H9 (cell line): Measurements from ENCODE around the gene SPAG5. TPM values are rescaled to one million over a fixed set of nuclear protein-coding genes. Genes with fewer than 3 reads are reported as not detected.

Source experiments
- DNase-seq: peaks from one replicate; pipeline ENCODE4 v3.0.0-alpha.2; 2017
- H2AFZ ChIP-seq: one replicate; pipeline ENCODE4 v1.6.1; 2013; ENCODE audit warnings: mild to moderate bottlenecking, low read length, control low read depth, moderate library complexity
- H2AK5ac ChIP-seq: 2 replicates; pipeline ENCODE4 v1.6.1; 2013; ENCODE audit warnings: low read length, control low read depth, mixed read lengths; ENCODE audit not compliant: insufficient read length
- H2BK120ac ChIP-seq: one replicate; pipeline ENCODE4 v1.6.1; 2013; ENCODE audit warnings: low read depth, mild to moderate bottlenecking, low read length, control low read depth, inconsistent platforms; ENCODE audit not compliant: poor library complexity, severe bottlenecking
- H2BK12ac ChIP-seq: 2 replicates; pipeline ENCODE4 v1.6.1; 2013; ENCODE audit warnings: low read length, control low read depth, mixed read lengths, low read depth; ENCODE audit not compliant: insufficient read length
- H2BK15ac ChIP-seq: 2 replicates; pipeline ENCODE4 v1.6.1; 2013; ENCODE audit warnings: low read depth, low read length, control low read depth
- H2BK20ac ChIP-seq: one replicate; pipeline ENCODE4 v1.6.1; 2013; ENCODE audit warnings: low read depth, mild to moderate bottlenecking, low read length, control low read depth, inconsistent platforms; ENCODE audit not compliant: poor library complexity, severe bottlenecking
- H2BK5ac ChIP-seq: 2 replicates; pipeline ENCODE4 v1.6.1; 2013; ENCODE audit warnings: low read length, control low read depth, mixed read lengths; ENCODE audit not compliant: insufficient read length
- H3K14ac ChIP-seq: 2 replicates; pipeline ENCODE4 v1.6.1; 2013; ENCODE audit warnings: low read length, control low read depth; ENCODE audit not compliant: insufficient read depth
- H3K18ac ChIP-seq: 2 replicates; pipeline ENCODE4 v1.6.1; 2013; ENCODE audit warnings: low read depth, mild to moderate bottlenecking, mixed read lengths, low read length, control low read depth; ENCODE audit not compliant: insufficient read length
- H3K23ac ChIP-seq: 2 replicates; pipeline ENCODE4 v1.6.1; 2013; ENCODE audit warnings: low read length, control low read depth, mixed read lengths, low read depth; ENCODE audit not compliant: insufficient read length
- H3K23me2 ChIP-seq: 2 replicates; pipeline ENCODE4 v1.6.1; 2013; ENCODE audit warnings: low read depth, mild to moderate bottlenecking, mixed read lengths, low read length, control low read depth; ENCODE audit not compliant: insufficient read length, poor library complexity, severe bottlenecking
- H3K27ac ChIP-seq: 2 replicates; pipeline ENCODE4 v1.5.1; 2013; ENCODE audit warnings: low read length, control low read depth, mixed read lengths, low read depth; ENCODE audit not compliant: insufficient read length
- H3K27me3 ChIP-seq: 2 replicates; pipeline ENCODE4 v1.6.1; 2013; ENCODE audit warnings: low read length, control low read depth, inconsistent platforms; ENCODE audit not compliant: insufficient read depth
- H3K4ac ChIP-seq: 2 replicates; pipeline ENCODE4 v1.6.1; 2013; ENCODE audit warnings: low read depth, mild to moderate bottlenecking, control low read depth, inconsistent platforms, low read length, moderate library complexity
- H3K4me1 ChIP-seq: 2 replicates; pipeline ENCODE4 v1.6.1; 2013; ENCODE audit warnings: low read length, control low read depth, inconsistent platforms; ENCODE audit not compliant: insufficient read depth
- H3K4me2 ChIP-seq: 2 replicates; pipeline ENCODE4 v1.6.1; 2013; ENCODE audit warnings: low read length, control low read depth, mixed read lengths; ENCODE audit not compliant: insufficient read length, insufficient read depth
- H3K56ac ChIP-seq: 2 replicates; pipeline ENCODE4 v1.6.1; 2013; ENCODE audit warnings: low read depth, mild to moderate bottlenecking, mixed read lengths, low read length, control low read depth; ENCODE audit not compliant: insufficient read length
- H3K79me1 ChIP-seq: 2 replicates; pipeline ENCODE4 v1.6.1; 2013; ENCODE audit warnings: low read depth, mild to moderate bottlenecking, moderate library complexity, low read length, control low read depth, inconsistent platforms; ENCODE audit not compliant: insufficient read depth, poor library complexity, severe bottlenecking
- H3K79me2 ChIP-seq: 2 replicates; pipeline ENCODE4 v1.6.1; 2013; ENCODE audit warnings: low read length, control low read depth, inconsistent platforms; ENCODE audit not compliant: insufficient read depth
- H3K9ac ChIP-seq: 2 replicates; pipeline ENCODE4 v1.6.1; 2013; ENCODE audit warnings: low read length, control low read depth, mixed read lengths; ENCODE audit not compliant: insufficient read length; ENCODE audit errors: extremely low read depth
- H3K9me3 ChIP-seq: one replicate; pipeline ENCODE4 v1.6.1; 2013; ENCODE audit warnings: low read depth, low read length, inconsistent platforms; ENCODE audit not compliant: control insufficient read depth
- H3T11ph ChIP-seq: one replicate; pipeline ENCODE4 v1.6.1; 2013; ENCODE audit warnings: mild to moderate bottlenecking, low read length, control low read depth, inconsistent platforms
- H4K20me1 ChIP-seq: one replicate; pipeline ENCODE4 v1.6.1; 2013; ENCODE audit not compliant: control insufficient read depth, insufficient read length, insufficient read depth
- H4K5ac ChIP-seq: 2 replicates; pipeline ENCODE4 v1.6.1; 2013; ENCODE audit warnings: low read depth, mild to moderate bottlenecking, mixed read lengths, low read length, control low read depth; ENCODE audit not compliant: insufficient read length
- H4K8ac ChIP-seq: replicated peaks from 2 replicates; pipeline ENCODE4 v1.6.1; 2013; ENCODE audit warnings: low read length, control low read depth, mixed read lengths, low read depth; ENCODE audit not compliant: insufficient read length
- H4K91ac ChIP-seq: 2 replicates; pipeline ENCODE4 v1.6.1; 2013; ENCODE audit warnings: low read depth, mild to moderate bottlenecking, moderate library complexity, mixed read lengths, low read length, control low read depth; ENCODE audit not compliant: insufficient read length
- H3K27ac Mint-ChIP-seq, 3 experiments: 2 replicates in 2 of 3; 3 replicates in 1 of 3; pipeline ENCODE4 v1.8.0; 2020 to 2021; ENCODE audit warnings: mixed read lengths in 3 of 3, mild to moderate bottlenecking in 1 of 3, moderate library complexity in 1 of 3
- H3K27me3 Mint-ChIP-seq: 2 replicates; pipeline ENCODE4 v1.8.0; 2021; ENCODE audit warnings: low read depth, mild to moderate bottlenecking, moderate library complexity, mixed read lengths
- H3K36me3 Mint-ChIP-seq, 3 experiments: 2 replicates in 2 of 3; 3 replicates in 1 of 3; pipeline ENCODE4 v1.8.0; 2020 to 2021; ENCODE audit warnings: low read depth in 3 of 3, mixed read lengths in 3 of 3; ENCODE audit not compliant: insufficient read depth in 1 of 3
- H3K4me1 Mint-ChIP-seq, 2 experiments: 2 replicates each; pipeline ENCODE4 v1.8.0; 2020; ENCODE audit warnings: mixed read lengths in 2 of 2
- H3K4me3 Mint-ChIP-seq, 2 experiments: 2 replicates in 1 of 2; 3 replicates in 1 of 2; pipeline ENCODE4 v1.8.0; 2020 to 2021; ENCODE audit warnings: mild to moderate bottlenecking in 2 of 2, mixed read lengths in 2 of 2, moderate library complexity in 1 of 2
- H3K9me3 Mint-ChIP-seq, 2 experiments: 2 replicates in 1 of 2; 3 replicates in 1 of 2; pipeline ENCODE4 v1.8.0; 2020; ENCODE audit warnings: mild to moderate bottlenecking in 2 of 2, mixed read lengths in 2 of 2, moderate library complexity in 1 of 2
- CTCF ChIP-seq: fragments of 200-600 bp; sonication (generic); conservative IDR thresholded peaks from 3 replicates; pipeline ENCODE4 v1.8.0; 2021; ENCODE audit warnings: antibody characterized with exemption, mild to moderate bottlenecking
- WGBS: extraction: QIAGEN DNeasy Blood & Tissue Kit; methylation state at CpG from one replicate; pipeline ENCODE4 v1.1.7; 2013; ENCODE audit warnings: missing lambda C conversion rate, low lambda C conversion rate, mixed read lengths; ENCODE audit not compliant: insufficient read length; ENCODE audit errors: extremely low coverage; 5-methylcytosine and 5-hydroxymethylcytosine counted together
- total RNA-seq: library from RNA; stranded (reverse); gene quantifications from 2 replicates; pipeline ENCODE4 v1.2.1, GENCODE V29; 2021

The SPAG5 gene
- total RNA-seq, 1 experiment from 2014 or later: 122 TPM

- no peak overlapping the region for H3K27ac ChIP-seq
- H3K9me3 ChIP-seq: no peaks in the 10 kb centered on the region
- H3K27me3 ChIP-seq: no peaks in the 10 kb centered on the region
- peaks cover 4% of the 10 kb centered on the region for H3K27me3 Mint-ChIP-seq
- peaks cover 21 to 59% (median 31%) of the 10 kb centered on the region in 3 experiments; a peak in 6 of 7 replicates for H3K36me3 Mint-ChIP-seq
- no peak overlapping the region for H2BK5ac ChIP-seq
- no peak for TF ChIP-seq CTCF
- H2BK120ac ChIP-seq: no peak overlapping the region
- no peaks in the 10 kb centered on the region for H3K79me1 ChIP-seq
- H3K9ac ChIP-seq: no peak overlapping the region
- H3T11ph ChIP-seq: no peak overlapping the region
- no peak overlapping the region for H3K4ac ChIP-seq
- no peak overlapping the region for H3K56ac ChIP-seq
- no peak overlapping the region; a peak in 1 of 7 replicates for H3K27ac Mint-ChIP-seq
- no peak overlapping the region for H4K5ac ChIP-seq
- no peak overlapping the region for H3K18ac ChIP-seq
- H2BK12ac ChIP-seq: no peak overlapping the region
- H3K79me2 ChIP-seq: no peaks in the 10 kb centered on the region; the same call in 1 of the 2 replicates
- peaks cover 15 to 27% of the 10 kb centered on the region in 2 experiments for H3K4me1 Mint-ChIP-seq
- H3K4me1 ChIP-seq: no peaks in the 10 kb centered on the region
- H4K20me1 ChIP-seq: no peaks in the 10 kb centered on the region
- H2BK15ac ChIP-seq: no peak overlapping the region
- DNase-seq: no peak
- no peak overlapping the region for H3K14ac ChIP-seq
- no peak overlapping the region for H3K4me3 Mint-ChIP-seq
- no peak overlapping the region for H4K8ac ChIP-seq
- no CpG with 5 or more reads among the region's 6 CpGs for WGBS
- no peak overlapping the region for H3K4me2 ChIP-seq
- H2AK5ac ChIP-seq: no peak overlapping the region
- no peaks in the 10 kb centered on the region for H3K9me3 Mint-ChIP-seq
- no peak overlapping the region for H4K91ac ChIP-seq
- no peak overlapping the region for H2BK20ac ChIP-seq
- H2AFZ ChIP-seq: no peak overlapping the region
- H3K23ac ChIP-seq: no peak overlapping the region
- H3K23me2 ChIP-seq: peaks cover 5% of the 10 kb centered on the region
Measured at GRCh38 chr17:28554565-28554964, 44.3 kb downstream of the SPAG5 start.
